ENCODE measurements around the gene GFOD1. TPM values are rescaled to one million over a fixed set of nuclear protein-coding genes. Genes with fewer than 3 reads are reported as not detected.

Gene GFOD1
- total RNA-seq, 1 donor from 2014 or later, result 33.7 TPM

DNA sequence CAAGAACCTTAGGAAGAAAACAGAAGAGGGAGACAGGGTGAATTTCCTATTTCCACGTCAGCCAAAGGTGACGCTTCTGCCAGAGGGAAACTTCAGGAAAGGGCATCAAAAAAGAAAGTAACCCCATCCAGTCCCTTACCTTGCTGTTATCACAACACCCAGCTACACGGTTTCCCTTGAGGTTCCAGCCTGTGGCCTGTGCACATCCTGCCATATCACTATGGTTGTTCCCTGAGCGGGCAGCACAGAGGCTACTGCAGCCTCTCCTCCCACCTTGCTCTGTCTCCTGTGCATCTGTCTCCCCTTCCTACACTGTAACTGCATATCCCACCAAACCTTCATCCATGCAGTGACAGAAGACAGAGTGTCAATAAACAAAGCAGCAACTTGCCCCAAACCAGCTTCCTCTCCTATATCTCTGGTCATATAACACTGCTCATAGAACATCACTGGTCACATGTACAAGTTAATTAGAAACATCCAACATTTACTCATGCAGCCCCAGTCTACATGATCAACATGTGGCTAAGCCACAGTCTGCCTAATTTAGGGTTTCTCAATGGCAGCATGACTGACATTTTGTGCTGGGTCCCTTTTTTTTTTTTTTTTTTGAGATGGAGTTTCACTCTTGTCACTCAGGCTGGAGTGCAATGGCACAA is 54.7 kb downstream of the GFOD1 start:
- Histone ChIP-seq H3K36me3 (no peaks in the 10 kb centered on the region), H3K4me1 (peaks cover 23% of the 10 kb centered on the region), H3K27ac (peak overlapping the region; percentile 19), H3K9me3 (no peaks in the 10 kb centered on the region), H3K27me3 (no peaks in the 10 kb centered on the region), H3K4me3 (no peak overlapping the region)
- intact Hi-C loops (cut with DNase I), result no loop called here
- TF ChIP-seq, protein P1, sequence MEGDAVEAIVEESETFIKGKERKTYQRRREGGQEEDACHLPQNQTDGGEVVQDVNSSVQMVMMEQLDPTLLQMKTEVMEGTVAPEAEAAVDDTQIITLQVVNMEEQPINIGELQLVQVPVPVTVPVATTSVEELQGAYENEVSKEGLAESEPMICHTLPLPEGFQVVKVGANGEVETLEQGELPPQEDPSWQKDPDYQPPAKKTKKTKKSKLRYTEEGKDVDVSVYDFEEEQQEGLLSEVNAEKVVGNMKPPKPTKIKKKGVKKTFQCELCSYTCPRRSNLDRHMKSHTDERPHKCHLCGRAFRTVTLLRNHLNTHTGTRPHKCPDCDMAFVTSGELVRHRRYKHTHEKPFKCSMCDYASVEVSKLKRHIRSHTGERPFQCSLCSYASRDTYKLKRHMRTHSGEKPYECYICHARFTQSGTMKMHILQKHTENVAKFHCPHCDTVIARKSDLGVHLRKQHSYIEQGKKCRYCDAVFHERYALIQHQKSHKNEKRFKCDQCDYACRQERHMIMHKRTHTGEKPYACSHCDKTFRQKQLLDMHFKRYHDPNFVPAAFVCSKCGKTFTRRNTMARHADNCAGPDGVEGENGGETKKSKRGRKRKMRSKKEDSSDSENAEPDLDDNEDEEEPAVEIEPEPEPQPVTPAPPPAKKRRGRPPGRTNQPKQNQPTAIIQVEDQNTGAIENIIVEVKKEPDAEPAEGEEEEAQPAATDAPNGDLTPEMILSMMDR (IDR thresholded peaks at IDR 0.05), result no peak
- DNase-seq (no peak), ATAC-seq (no peak)

DNA sequence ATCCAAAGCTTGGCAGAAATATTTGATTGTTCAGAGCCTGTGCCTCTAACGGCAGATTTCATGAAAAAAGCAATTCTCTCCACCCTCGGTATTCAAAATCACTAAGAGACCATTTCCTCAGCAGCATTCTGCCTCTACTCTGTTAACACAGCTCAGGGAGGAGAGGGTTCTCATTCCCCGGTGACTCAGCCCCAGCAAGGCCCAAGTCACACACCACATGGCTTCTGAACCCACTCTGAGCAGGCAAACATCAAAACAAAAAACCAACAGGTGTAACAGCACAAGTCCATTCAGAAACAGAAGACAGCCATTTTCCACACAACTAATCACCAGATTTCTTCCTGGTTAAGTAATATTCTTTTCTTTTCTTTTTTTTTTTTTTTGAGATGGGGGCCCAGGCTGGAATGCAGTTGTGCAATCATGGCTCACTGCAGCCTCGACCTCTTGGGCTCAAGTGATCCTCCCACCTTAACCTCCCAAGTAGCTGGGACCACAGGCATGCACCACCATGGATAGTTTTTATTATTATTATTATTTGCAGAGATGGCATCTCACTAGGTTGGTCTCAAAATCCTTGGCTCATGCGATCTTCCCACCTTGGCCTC is 55.4 kb downstream of the GFOD1 start:
- ATAC-seq (no peak), DNase-seq (no peak)
- TF ChIP-seq, protein P1 (IDR thresholded peaks at IDR 0.05), result no peak
- Histone ChIP-seq H3K4me3 (no peak overlapping the region), H3K36me3 (no peaks in the 10 kb centered on the region), H3K27ac (no peak overlapping the region), H3K4me1 (peaks cover 29% of the 10 kb centered on the region), H3K27me3 (no peaks in the 10 kb centered on the region), H3K9me3 (no peaks in the 10 kb centered on the region)
- intact Hi-C loops (cut with DNase I), result no loop called here

DNA sequence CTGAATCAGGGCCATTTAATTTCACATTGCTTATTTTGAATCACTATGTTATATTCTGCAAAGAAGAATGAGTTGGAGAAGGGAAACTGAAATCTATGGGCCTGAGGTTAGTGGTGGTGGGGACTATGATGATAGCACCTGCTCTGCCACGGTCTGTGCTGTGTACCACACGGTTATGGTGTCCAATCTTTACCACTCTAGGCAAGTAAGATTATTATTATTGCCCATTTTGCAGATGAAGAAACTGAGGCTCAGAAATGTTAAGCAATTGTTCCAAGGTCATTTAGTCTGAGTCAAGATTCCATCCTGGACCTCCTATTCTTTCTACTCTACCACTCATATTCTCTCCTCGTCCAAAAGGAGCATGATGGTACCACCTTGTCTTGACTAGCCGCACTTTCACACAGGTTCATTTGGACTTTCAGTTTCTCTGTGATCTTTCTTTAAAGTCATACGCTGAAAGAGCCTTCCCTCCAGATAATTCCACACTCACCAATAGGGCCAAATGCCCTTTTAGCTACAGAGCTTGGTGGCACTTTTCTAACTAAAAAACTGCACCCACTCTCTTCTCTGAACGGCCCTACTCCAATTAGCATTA is 56.2 kb downstream of the GFOD1 start:
- intact Hi-C loops (cut with DNase I), result no loop called here
- TF ChIP-seq, protein P1 (IDR thresholded peaks at IDR 0.05), result no peak
- DNase-seq (no peak), ATAC-seq (no peak)
- no peak overlapping the region for H3K4me3 ChIP-seq
- H3K4me1 ChIP-seq, result peaks cover 34% of the 10 kb centered on the region
- no peaks in the 10 kb centered on the region for H3K27me3 ChIP-seq
- H3K36me3 ChIP-seq, result no peaks in the 10 kb centered on the region
- no peaks in the 10 kb centered on the region for H3K9me3 ChIP-seq
- no peak overlapping the region for H3K27ac ChIP-seq

GRCh38 chr6:13429406-13429753 is 58.0 kb downstream of the GFOD1 start:
- intact Hi-C loops (cut with DNase I), result no loop called here
- Histone ChIP-seq H3K9me3 (no peaks in the 10 kb centered on the region), H3K27me3 (no peaks in the 10 kb centered on the region), H3K4me1 (peaks cover 49% of the 10 kb centered on the region), H3K36me3 (no peaks in the 10 kb centered on the region), H3K27ac (no peak overlapping the region), H3K4me3 (no peak overlapping the region)
- DNase-seq, result no peak
- TF ChIP-seq, protein P1 (IDR thresholded peaks at IDR 0.05), result no peak
- no peak for ATAC-seq

DNA sequence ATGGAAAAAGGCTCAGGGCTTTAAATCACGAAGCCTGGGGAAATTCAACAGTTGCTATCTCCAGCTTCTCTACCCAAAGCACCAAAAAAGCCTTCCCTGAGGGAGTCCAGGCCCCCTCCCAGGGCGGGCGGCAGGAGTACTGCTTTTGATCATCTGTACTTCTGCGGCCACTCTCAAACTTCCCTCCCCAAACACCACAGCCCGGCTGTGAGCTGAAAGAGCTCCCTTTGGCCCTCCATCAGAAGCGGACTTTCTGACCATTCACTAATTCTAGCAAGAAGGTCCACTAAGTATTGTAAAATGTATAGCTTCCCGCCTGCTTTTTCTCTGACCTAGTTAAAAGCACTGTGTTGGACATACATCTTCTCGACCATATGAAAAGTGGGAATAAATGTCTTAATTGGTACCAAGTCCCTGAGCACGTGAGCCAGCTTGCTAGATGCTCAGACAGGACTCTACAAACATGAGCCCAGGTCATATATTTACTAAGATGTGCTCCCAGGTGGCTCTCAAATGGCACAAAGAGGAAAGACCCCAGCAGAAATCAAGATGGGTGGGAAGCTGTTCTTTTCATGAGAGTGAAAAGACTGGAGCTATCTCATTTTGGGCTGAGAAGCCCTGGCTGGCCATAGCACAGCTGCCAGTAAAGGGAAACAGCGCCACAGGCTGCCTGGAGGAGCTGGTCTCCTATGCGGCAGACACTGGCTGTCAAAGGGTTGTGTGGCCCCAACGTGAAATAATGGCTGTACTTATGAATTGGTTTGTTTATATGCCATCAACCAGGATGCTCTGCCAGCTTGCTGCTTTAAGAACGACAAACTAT is 58.6 kb downstream of the GFOD1 start:
- intact Hi-C loops (cut with DNase I), result no loop called here
- TF ChIP-seq, protein P1 (IDR thresholded peaks at IDR 0.05), result no peak
- ATAC-seq (no peak), DNase-seq (no peak)
- no peak overlapping the region for H3K27ac ChIP-seq
- H3K9me3 ChIP-seq, result no peaks in the 10 kb centered on the region
- H3K27me3 ChIP-seq, result no peaks in the 10 kb centered on the region
- H3K36me3 ChIP-seq, result no peaks in the 10 kb centered on the region
- no peak overlapping the region for H3K4me3 ChIP-seq
- H3K4me1 ChIP-seq, result peaks cover 55% of the 10 kb centered on the region

Data from upper lobe of right lung (tissue), 1 donor.